Spinal cord (tissue), 10 donors: Measurements from ENCODE around the gene HSPA12A. TPM values are rescaled to one million over a fixed set of nuclear protein-coding genes. Genes with fewer than 3 reads are reported as not detected.
A peak's percentile ranks its signal among the peaks of the same experiment; 100 is the strongest.

ENCODE experiments used
- DNase-seq, 6 donors: peaks; one replicate each; pipeline versions ENCODE4 v3.0.0 to v3.0.0-alpha.2; 2013 to 2015; ENCODE audit warnings: low spot score in 6 of 6, low read depth in 4 of 6
- H3K27ac ChIP-seq: one replicate; pipeline ENCODE4 v1.5.1; 2013; ENCODE audit warnings: low read depth, low read length, control low read depth
- H3K27me3 ChIP-seq: one replicate; pipeline ENCODE4 v1.6.1; 2013; ENCODE audit warnings: low read length; ENCODE audit not compliant: control insufficient read depth, insufficient read depth
- H3K36me3 ChIP-seq: one replicate; pipeline ENCODE4 v1.6.1; 2013; ENCODE audit warnings: low read length; ENCODE audit not compliant: control insufficient read depth, insufficient read depth
- H3K4me1 ChIP-seq: one replicate; pipeline ENCODE4 v1.6.1; 2013; ENCODE audit warnings: low read length; ENCODE audit not compliant: control insufficient read depth, insufficient read depth
- H3K4me3 ChIP-seq: one replicate; pipeline ENCODE4 v1.5.1; 2013; ENCODE audit warnings: low read depth, low read length, control low read depth
- H3K9me3 ChIP-seq: one replicate; pipeline ENCODE4 v1.6.1; 2013; ENCODE audit warnings: low read length; ENCODE audit not compliant: control insufficient read depth, insufficient read depth
- WGBS: methylation state at CpG from one replicate; pipeline ENCODE4 v1.1.5; 2013; ENCODE audit warnings: missing lambda C conversion rate; ENCODE audit not compliant: insufficient coverage; 5-methylcytosine and 5-hydroxymethylcytosine counted together
- polyA plus RNA-seq, 2 donors: library from polyadenylated mRNA; unstranded; fragments of 120-200 nt; gene quantifications; one replicate each; pipeline ENCODE4 v1.2.1, GENCODE V29; 2013; ENCODE audit not compliant: insufficient read length in 2 of 2
- total RNA-seq, 2 donors: library from RNA; depleted of rRNA in 1 of 2; stranded (reverse); fragments of 120-200 nt in 1 of 2; fragments of >200 nt in 1 of 2; gene quantifications; one replicate each; pipeline versions ENCODE4 v1.2.3 to v1.2.4, GENCODE V29; 2013 to 2014
- donor health status: healthy.

HSPA12A gene
- total and polyA plus RNA-seq, 4 donors = 35.1 to 106 (median 68.9) TPM

DNA sequence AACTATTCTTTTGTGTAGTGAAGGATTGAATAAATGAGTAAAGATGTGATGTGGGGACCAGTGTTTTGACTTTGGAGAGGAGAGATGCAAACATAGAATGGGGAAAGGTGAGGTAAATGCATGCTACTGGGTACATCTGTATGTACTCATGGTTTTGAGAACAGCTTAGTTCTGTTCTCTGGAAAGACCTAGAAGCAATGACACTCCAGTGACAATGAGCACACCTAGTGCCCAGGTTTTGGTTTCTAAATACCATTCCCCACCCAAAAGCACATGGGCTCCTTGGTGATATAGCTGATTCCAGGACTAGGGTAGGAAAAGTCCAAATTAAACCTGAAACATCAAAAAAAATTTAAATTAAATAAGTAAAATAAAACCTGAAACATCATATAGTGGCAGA lies 22.6 kb upstream of the HSPA12A start:
- H3K9me3 ChIP-seq = no peaks in the 10 kb centered on the region
- DNase-seq = no peak
- no peak overlapping the region for H3K27ac ChIP-seq
- no peak overlapping the region for H3K4me3 ChIP-seq
- no peaks in the 10 kb centered on the region for H3K27me3 ChIP-seq
- peaks cover 22% of the 10 kb centered on the region for H3K4me1 ChIP-seq
- no peaks in the 10 kb centered on the region for H3K36me3 ChIP-seq

GRCh38 chr10:116763440-116763839 lies 21.1 kb upstream of the HSPA12A start:
- H3K27ac ChIP-seq = no peak overlapping the region
- H3K4me3 ChIP-seq = no peak overlapping the region
- peaks cover 14% of the 10 kb centered on the region for H3K4me1 ChIP-seq
- peak in 1 of 6 donors; percentile 35 for DNase-seq
- H3K36me3 ChIP-seq = no peaks in the 10 kb centered on the region
- WGBS = 100% methylated on average over 1 of the region's 2 CpGs
- no peaks in the 10 kb centered on the region for H3K27me3 ChIP-seq
- no peaks in the 10 kb centered on the region for H3K9me3 ChIP-seq

GRCh38 chr10:116761883-116762282 lies 19.5 kb upstream of the HSPA12A start:
- Histone ChIP-seq H3K27me3 (no peaks in the 10 kb centered on the region), H3K27ac (peak overlapping the region; percentile 63), H3K4me1 (peaks cover 13% of the 10 kb centered on the region), H3K36me3 (no peaks in the 10 kb centered on the region), H3K4me3 (no peak overlapping the region), H3K9me3 (no peaks in the 10 kb centered on the region)
- no peak for DNase-seq
- WGBS = 75% methylated on average over 5 of the region's 5 CpGs

DNA sequence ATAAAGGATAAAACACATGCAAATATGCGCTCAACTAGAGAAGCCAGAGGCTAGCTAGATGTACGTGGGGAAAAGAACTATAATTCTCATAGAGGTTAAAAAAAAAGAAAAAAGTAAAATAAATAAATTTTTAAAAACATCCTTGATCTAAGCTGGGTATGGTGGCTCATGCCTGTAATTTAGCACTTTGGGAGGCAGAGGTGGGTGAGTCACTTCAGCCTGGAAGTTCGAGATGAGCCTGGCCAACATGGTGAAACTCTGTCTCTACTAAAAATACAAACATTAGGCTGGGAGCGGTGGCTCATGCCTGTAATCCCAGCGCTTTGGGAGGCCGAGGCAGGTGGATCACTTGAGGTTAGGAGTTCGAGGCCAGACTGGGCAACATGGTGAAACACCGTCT lies 18.6 kb upstream of the HSPA12A start:
- no peaks in the 10 kb centered on the region for H3K9me3 ChIP-seq

DNA sequence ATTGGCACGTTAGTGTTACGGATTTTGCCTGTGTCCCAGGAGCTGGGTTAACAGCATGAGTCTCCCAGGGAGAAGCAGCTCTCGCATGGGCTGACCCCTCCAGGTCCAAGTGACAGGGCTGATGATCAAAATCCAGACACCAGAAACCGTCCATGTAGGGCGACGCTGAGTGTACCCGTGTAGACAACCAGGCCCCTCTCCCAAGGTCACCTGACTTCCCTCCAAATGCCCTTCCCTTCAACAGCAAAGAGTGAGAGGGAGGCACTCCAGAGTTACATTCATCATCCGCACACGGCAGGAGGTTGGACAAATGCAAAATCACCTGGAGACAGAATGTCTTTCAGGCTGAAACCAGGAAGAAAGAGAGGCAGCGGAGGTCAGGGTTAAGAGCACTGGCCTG lies 14.9 kb upstream of the HSPA12A start:
- Histone ChIP-seq H3K27ac (peak overlapping the region; percentile 69), H3K9me3 (no peaks in the 10 kb centered on the region), H3K36me3 (no peaks in the 10 kb centered on the region), H3K4me3 (no peak overlapping the region), H3K27me3 (no peaks in the 10 kb centered on the region), H3K4me1 (peaks cover 26% of the 10 kb centered on the region)
- WGBS = 85% methylated on average over 10 of the region's 10 CpGs
- DNase-seq = no peak

More for the DNA sequence above, 18.6 kb upstream of the HSPA12A start:
- DNase-seq = no peak
- 95% methylated on average over 4 of the region's 8 CpGs for WGBS
- peaks cover 15% of the 10 kb centered on the region for H3K4me1 ChIP-seq
- no peaks in the 10 kb centered on the region for H3K36me3 ChIP-seq
- H3K27ac ChIP-seq = no peak overlapping the region
- no peak overlapping the region for H3K4me3 ChIP-seq
- H3K27me3 ChIP-seq = no peaks in the 10 kb centered on the region

DNA sequence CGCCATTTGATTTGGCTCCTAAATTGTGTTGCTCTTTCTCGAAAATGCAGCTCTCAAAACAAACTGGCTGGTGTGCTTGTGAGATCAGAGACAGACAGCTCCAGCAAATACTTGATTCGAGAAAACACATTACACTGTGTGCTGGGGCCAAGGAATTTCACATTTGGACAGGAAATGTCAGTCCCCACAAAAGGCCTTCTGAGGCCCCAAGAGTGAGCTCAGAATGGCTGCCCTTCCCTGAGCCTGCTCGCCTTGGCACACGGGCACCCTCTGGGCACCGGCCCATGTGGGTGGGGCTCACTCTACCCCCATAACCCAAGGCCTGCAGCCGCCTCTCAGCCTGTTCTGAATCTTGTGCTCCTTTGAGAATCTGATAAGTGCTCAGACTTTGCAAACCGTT lies 13.9 kb upstream of the HSPA12A start:
- Histone ChIP-seq H3K9me3 (no peaks in the 10 kb centered on the region), H3K27ac (peak overlapping the region; percentile 69), H3K4me1 (peaks cover 22% of the 10 kb centered on the region), H3K36me3 (no peaks in the 10 kb centered on the region), H3K4me3 (no peak overlapping the region), H3K27me3 (peaks cover 2% of the 10 kb centered on the region)
- WGBS = 36% methylated on average over 5 of the region's 8 CpGs
- peak in 3 of 6 donors; percentile 50 to 90 (median 64) for DNase-seq

DNA sequence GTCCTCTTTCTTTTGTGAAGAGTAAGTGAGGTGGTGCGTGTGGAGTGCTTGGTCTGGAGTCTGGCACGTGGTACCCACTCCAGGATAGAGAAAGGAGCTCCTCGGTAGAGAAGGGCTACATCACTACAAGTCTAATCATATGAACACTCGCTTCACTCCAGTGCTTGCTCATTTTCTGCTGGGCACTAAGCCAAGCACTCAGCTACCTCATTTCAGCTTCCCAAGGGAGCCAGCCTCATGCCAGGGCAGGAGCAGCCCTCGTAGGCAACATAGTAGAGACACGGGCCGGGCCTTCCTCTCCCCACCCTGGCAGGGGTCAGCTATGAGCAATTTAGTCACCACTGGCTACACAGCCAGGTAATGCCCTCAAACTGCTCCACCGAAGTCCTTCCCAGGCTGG lies 11.4 kb upstream of the HSPA12A start:
- H3K4me1 ChIP-seq = peaks cover 22% of the 10 kb centered on the region
- H3K27me3 ChIP-seq = peaks cover 4% of the 10 kb centered on the region
- H3K4me3 ChIP-seq = no peak overlapping the region
- no peak overlapping the region for H3K27ac ChIP-seq
- peak in 1 of 6 donors; percentile 35 for DNase-seq
- no peaks in the 10 kb centered on the region for H3K9me3 ChIP-seq
- no peaks in the 10 kb centered on the region for H3K36me3 ChIP-seq
- 25% methylated on average over 4 of the region's 8 CpGs for WGBS

GRCh38 chr10:116752969-116753665 lies 10.8 kb upstream of the HSPA12A start:
- WGBS = 64% methylated on average over 4 of the region's 4 CpGs
- H3K9me3 ChIP-seq = no peaks in the 10 kb centered on the region
- peaks cover 22% of the 10 kb centered on the region for H3K4me1 ChIP-seq
- H3K27ac ChIP-seq = peak overlapping the region; percentile 75
- H3K4me3 ChIP-seq = no peak overlapping the region
- DNase-seq = peak in 1 of 6 donors; percentile 33
- H3K27me3 ChIP-seq = peaks cover 5% of the 10 kb centered on the region
- no peaks in the 10 kb centered on the region for H3K36me3 ChIP-seq

GRCh38 chr10:116752563-116752962 lies 10.2 kb upstream of the HSPA12A start:
- Histone ChIP-seq H3K36me3 (no peaks in the 10 kb centered on the region), H3K27ac (peak overlapping the region; percentile 75), H3K4me3 (no peak overlapping the region), H3K9me3 (no peaks in the 10 kb centered on the region), H3K4me1 (peaks cover 22% of the 10 kb centered on the region), H3K27me3 (peaks cover 5% of the 10 kb centered on the region)
- WGBS = no CpG with 5 or more reads among the region's 1 CpG
- no peak for DNase-seq

GRCh38 chr10:116748471-116748870 lies 6.1 kb upstream of the HSPA12A start:
- WGBS = no CpG with 5 or more reads among the region's 1 CpG
- Histone ChIP-seq H3K27ac (no peak overlapping the region), H3K27me3 (peaks cover 5% of the 10 kb centered on the region), H3K9me3 (no peaks in the 10 kb centered on the region), H3K4me3 (no peak overlapping the region), H3K36me3 (no peaks in the 10 kb centered on the region), H3K4me1 (peaks cover 7% of the 10 kb centered on the region)
- no peak for DNase-seq
